HepG2 (cell line): ENCODE results near the gene CDK14. TPM values are rescaled to one million over a fixed set of nuclear protein-coding genes. Genes with fewer than 3 reads are reported as not detected.

ENCODE experiments used
- ATAC-seq: fragments of 200-7000 bp; cut with Tn5 transposase; 3 replicates; pipeline ENCODE4 v1.9.1; 2020; ENCODE audit warnings: mild to moderate bottlenecking, moderate library complexity
- BruUV-seq: library from RNA; stranded (reverse); fragments of 400-500 nt; replicated peaks from 2 replicates; lab custom pipeline; 2021; lab: Mats Ljungman, UMichigan
- CTCF ChIA-PET: fragments of 300-600 bp; formaldehyde crosslinking; extraction: SDS; loops from one replicate; lab custom pipeline; 2021; ENCODE audit warnings: low total read pairs, inconsistent platforms, low intra/inter-chr PET ratio; lab: Yijun Ruan, JAX
- POLR2A ChIA-PET: fragments of 350-600 bp; sonication (Branson Sonifier 250); formaldehyde crosslinking; loops from one replicate; lab custom pipeline; 2020; ENCODE audit warnings: antibody characterized with exemption, inconsistent platforms; lab: Yijun Ruan, JAX
- DNase-seq: peaks from one replicate; pipeline ENCODE4 v3.0.0-alpha.2; 2015; ENCODE audit warnings: low spot score
- FAIRE-seq: peaks from 3 replicates; lab custom pipeline; 2011; peaks lifted over from hg19 to GRCh38; lab: Jason Lieb, UNC
- H2AFZ ChIP-seq: one replicate; pipeline ENCODE4 v1.6.1; 2011; ENCODE audit warnings: low read length, inconsistent platforms
- H3K27ac ChIP-seq: fragments of 300-600 bp; 3 replicates; pipeline ENCODE4 v1.8.0; 2011; ENCODE audit warnings: mixed run types, mild to moderate bottlenecking, mixed read lengths, low read length, inconsistent platforms; ENCODE audit not compliant: insufficient read depth; ENCODE audit errors: extremely low read length
- H3K27me3 ChIP-seq, 2 experiments: fragments of 200-600 bp in 1 of 2; 2 replicates in 1 of 2; 3 replicates in 1 of 2; pipeline versions ENCODE4 v1.6.0 to v1.8.0; 2011; ENCODE audit warnings: low read length in 2 of 2, mild to moderate bottlenecking in 2 of 2, moderate library complexity in 2 of 2, inconsistent platforms in 1 of 2; ENCODE audit not compliant: insufficient read depth in 2 of 2, control insufficient read depth in 1 of 2
- H3K36me3 ChIP-seq, 2 experiments: fragments of 200-600 bp in 1 of 2; replicated peaks in 1 of 2; 2 replicates in 1 of 2; 3 replicates in 1 of 2; pipeline versions ENCODE4 v1.5.1 to v1.8.0; 2011; ENCODE audit warnings: low read length in 2 of 2, inconsistent platforms in 1 of 2; ENCODE audit not compliant: insufficient read depth in 2 of 2, control insufficient read depth in 1 of 2
- H3K4me1 ChIP-seq: 2 replicates; pipeline ENCODE4 v1.5.1; 2012; ENCODE audit warnings: low read length, inconsistent platforms; ENCODE audit not compliant: insufficient read depth
- H3K4me2 ChIP-seq: 2 replicates; pipeline ENCODE4 v1.6.0; 2011; ENCODE audit warnings: low read depth, low read length, inconsistent platforms
- H3K4me3 ChIP-seq, 3 experiments: fragments of 200-600 bp in 1 of 3; sonication (generic), shearing (Covaris generic) in 1 of 3; replicated peaks in 1 of 3; 2 replicates each; pipeline ENCODE4 v1.5.1; 2011 to 2016; ENCODE audit warnings: low read length in 3 of 3, inconsistent platforms in 2 of 3, low read depth in 2 of 3, mild to moderate bottlenecking in 2 of 3, control low read depth in 1 of 3, mixed read lengths in 1 of 3; ENCODE audit not compliant: insufficient read depth in 1 of 3
- H3K79me2 ChIP-seq: one replicate; pipeline ENCODE4 v1.6.1; 2011; ENCODE audit warnings: low read length, inconsistent platforms; ENCODE audit not compliant: insufficient read depth
- H3K9ac ChIP-seq: 2 replicates; pipeline ENCODE4 v1.6.0; 2011; ENCODE audit warnings: mild to moderate bottlenecking, low read depth, low read length, inconsistent platforms; ENCODE audit not compliant: insufficient read depth
- H3K9me3 ChIP-seq: 2 replicates; pipeline ENCODE4 v1.5.1; 2012; ENCODE audit warnings: mild to moderate bottlenecking, low read length
- H4K20me1 ChIP-seq: 2 replicates; pipeline ENCODE4 v1.6.0; 2011; ENCODE audit warnings: inconsistent platforms, mild to moderate bottlenecking, low read length, moderate library complexity; ENCODE audit not compliant: insufficient read depth
- IKZF4 ChIP-seq: sonication (generic); formaldehyde crosslinking; IDR thresholded peaks from 2 replicates; pipeline ENCODE4 v1.5.1; 2020; ENCODE audit warnings: borderline replicate concordance, mild to moderate bottlenecking, low read depth, missing genetic modification reagents; ENCODE audit errors: not compliant biosample characterization
- JUN ChIP-seq: sonication (generic); formaldehyde crosslinking; IDR thresholded peaks from 2 replicates; pipeline ENCODE4 v1.4.0; 2020; ENCODE audit warnings: mild to moderate bottlenecking, missing genetic modification reagents
- REXO4 ChIP-seq: sonication (generic); formaldehyde crosslinking; IDR thresholded peaks from 2 replicates; pipeline ENCODE4 v1.8.0; 2022; ENCODE audit warnings: missing genetic modification reagents, mild to moderate bottlenecking, borderline replicate concordance
- ZNF749 ChIP-seq: sonication (generic); formaldehyde crosslinking; IDR thresholded peaks from 2 replicates; pipeline ENCODE4 v1.8.0; 2022; ENCODE audit warnings: mild to moderate bottlenecking, missing genetic modification reagents, moderate library complexity, borderline replicate concordance
- WGBS: methylation state at CpG from one replicate; pipeline ENCODE4 v1.1.6; 2017; ENCODE audit warnings: low lambda C conversion rate; 5-methylcytosine and 5-hydroxymethylcytosine counted together
- in situ Hi-C: cut with HindIII; loops from 2 replicates; pipeline ENCODE4 v1.10.0; 2017; ENCODE audit warnings: low pct_unique_long_range_greater_than_20kb; ENCODE audit not compliant: extremely low pct_ligation_motif_present
- intact Hi-C: fragments of 100-400 bp; cut with micrococcal nuclease; formaldehyde crosslinking; loops from one replicate; pipeline ENCODE4 v1.10.0; 2022; ENCODE audit not compliant: unreplicated experiment
- polyA plus RNA-seq, 8 experiments: library from polyadenylated mRNA; depleted of rRNA in 3 of 8; stranded (reverse) in 7 of 8; unstranded in 1 of 8; fragments of >200 nt; fragmentation: Illumina TruSeq in 4 of 8; extraction: Trizol in 4 of 8; gene quantifications; 2 replicates each; pipeline versions ENCODE4 v1.2.1 to v1.2.3, GENCODE V29; 2011 to 2016; ENCODE audit warnings: low read depth in 4 of 8, missing spikeins in 1 of 8, mixed read lengths in 1 of 8; ENCODE audit not compliant: insufficient read depth in 1 of 8
- total RNA-seq, 5 experiments: library from RNA; depleted of rRNA; stranded (reverse); fragments of >200 nt; fragmentation: Illumina TruSeq; extraction: Trizol; gene quantifications; 2 replicates each; pipeline ENCODE4 v1.2.3, GENCODE V29; 2016; ENCODE audit warnings: low read depth in 1 of 5
- TF ChIP-seq, protein P1 (sequence below): sonication (generic); formaldehyde crosslinking; IDR thresholded peaks from 2 replicates; pipeline ENCODE4 v1.5.1; 2020; ENCODE audit warnings: mild to moderate bottlenecking, missing genetic modification reagents, moderate library complexity
- TF ChIP-seq, protein P2 (sequence below): sonication (generic); formaldehyde crosslinking; IDR thresholded peaks from 2 replicates; pipeline ENCODE4 v1.5.0; 2020; ENCODE audit warnings: mild to moderate bottlenecking, missing genetic modification reagents, borderline replicate concordance
- TF ChIP-seq, protein P3 (sequence below): sonication (generic); formaldehyde crosslinking; conservative IDR thresholded peaks from 2 replicates; pipeline ENCODE4 v1.4.0; 2020; ENCODE audit warnings: mild to moderate bottlenecking, missing genetic modification reagents, moderate library complexity

CDK14 gene
- total and polyA plus RNA-seq, 2 of the 13 experiments (the other 11 are each of a cell fraction or from before 2014, with no cell fraction given): 0.26 to 0.71 TPM

DNA sequence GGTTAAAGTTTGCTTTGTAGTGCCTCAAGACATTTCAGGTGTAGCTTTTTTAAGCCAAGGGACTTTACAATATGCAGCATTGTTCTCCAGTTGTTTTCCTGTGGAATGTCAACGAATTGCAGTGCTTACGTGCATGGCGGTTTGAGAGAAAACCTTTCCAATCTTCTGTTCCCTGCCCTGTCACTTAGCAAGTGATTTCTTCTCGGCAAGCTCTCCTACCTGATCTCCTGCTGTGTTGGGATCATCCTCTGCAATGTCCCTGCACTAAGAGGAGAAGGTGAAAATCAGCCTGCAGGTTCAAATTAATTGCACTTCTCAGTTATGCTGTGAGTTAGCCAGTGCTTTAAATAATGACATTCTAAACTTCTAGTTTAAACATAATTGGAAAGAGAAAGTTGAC lies 470.5 kb downstream of the CDK14 start (continued):
- TF ChIP-seq, protein P1, sequence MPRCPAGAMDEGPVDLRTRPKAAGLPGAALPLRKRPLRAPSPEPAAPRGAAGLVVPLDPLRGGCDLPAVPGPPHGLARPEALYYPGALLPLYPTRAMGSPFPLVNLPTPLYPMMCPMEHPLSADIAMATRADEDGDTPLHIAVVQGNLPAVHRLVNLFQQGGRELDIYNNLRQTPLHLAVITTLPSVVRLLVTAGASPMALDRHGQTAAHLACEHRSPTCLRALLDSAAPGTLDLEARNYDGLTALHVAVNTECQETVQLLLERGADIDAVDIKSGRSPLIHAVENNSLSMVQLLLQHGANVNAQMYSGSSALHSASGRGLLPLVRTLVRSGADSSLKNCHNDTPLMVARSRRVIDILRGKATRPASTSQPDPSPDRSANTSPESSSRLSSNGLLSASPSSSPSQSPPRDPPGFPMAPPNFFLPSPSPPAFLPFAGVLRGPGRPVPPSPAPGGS (CRISPR knock-in tag): no peak
- TF ChIP-seq ZNF749 (CRISPR knock-in tag): no peak
- TF ChIP-seq, all 625 proteins: peak for 0

DNA sequence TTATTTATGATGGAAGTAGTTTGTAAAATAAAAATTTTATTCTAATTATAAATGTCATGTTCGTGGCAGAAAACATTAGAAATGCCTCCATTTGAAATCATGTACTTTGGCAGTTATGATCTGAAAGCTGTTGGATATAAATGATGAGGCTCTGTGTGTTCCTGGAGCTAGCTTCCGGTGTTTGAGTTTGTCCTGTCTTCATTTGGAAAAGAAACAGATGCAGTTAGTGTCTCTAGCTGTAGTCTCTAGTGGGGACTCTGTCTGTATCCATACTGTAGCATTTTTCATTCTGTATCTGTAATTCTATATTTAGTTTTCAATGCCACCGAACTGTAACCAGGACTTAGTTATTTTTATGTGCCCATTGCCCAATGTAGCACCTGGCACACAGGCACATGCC lies 471.1 kb downstream of the CDK14 start:
- Histone ChIP-seq H3K9ac (no peak overlapping the region), H3K79me2 (no peaks in the 10 kb centered on the region), H3K27me3 (no peaks in the 10 kb centered on the region; a peak in 1 of 5 replicates), H3K4me1 (no peaks in the 10 kb centered on the region), H3K4me3 (no peak overlapping the region), H4K20me1 (no peaks in the 10 kb centered on the region), H3K9me3 (no peaks in the 10 kb centered on the region), H2AFZ (no peak overlapping the region), H3K36me3 (no peaks in the 10 kb centered on the region), H3K4me2 (no peak overlapping the region), H3K27ac (no peak overlapping the region)
- POLR2A ChIA-PET: no interaction called here
- CTCF ChIA-PET: no interaction called here
- TF ChIP-seq, protein P2, sequence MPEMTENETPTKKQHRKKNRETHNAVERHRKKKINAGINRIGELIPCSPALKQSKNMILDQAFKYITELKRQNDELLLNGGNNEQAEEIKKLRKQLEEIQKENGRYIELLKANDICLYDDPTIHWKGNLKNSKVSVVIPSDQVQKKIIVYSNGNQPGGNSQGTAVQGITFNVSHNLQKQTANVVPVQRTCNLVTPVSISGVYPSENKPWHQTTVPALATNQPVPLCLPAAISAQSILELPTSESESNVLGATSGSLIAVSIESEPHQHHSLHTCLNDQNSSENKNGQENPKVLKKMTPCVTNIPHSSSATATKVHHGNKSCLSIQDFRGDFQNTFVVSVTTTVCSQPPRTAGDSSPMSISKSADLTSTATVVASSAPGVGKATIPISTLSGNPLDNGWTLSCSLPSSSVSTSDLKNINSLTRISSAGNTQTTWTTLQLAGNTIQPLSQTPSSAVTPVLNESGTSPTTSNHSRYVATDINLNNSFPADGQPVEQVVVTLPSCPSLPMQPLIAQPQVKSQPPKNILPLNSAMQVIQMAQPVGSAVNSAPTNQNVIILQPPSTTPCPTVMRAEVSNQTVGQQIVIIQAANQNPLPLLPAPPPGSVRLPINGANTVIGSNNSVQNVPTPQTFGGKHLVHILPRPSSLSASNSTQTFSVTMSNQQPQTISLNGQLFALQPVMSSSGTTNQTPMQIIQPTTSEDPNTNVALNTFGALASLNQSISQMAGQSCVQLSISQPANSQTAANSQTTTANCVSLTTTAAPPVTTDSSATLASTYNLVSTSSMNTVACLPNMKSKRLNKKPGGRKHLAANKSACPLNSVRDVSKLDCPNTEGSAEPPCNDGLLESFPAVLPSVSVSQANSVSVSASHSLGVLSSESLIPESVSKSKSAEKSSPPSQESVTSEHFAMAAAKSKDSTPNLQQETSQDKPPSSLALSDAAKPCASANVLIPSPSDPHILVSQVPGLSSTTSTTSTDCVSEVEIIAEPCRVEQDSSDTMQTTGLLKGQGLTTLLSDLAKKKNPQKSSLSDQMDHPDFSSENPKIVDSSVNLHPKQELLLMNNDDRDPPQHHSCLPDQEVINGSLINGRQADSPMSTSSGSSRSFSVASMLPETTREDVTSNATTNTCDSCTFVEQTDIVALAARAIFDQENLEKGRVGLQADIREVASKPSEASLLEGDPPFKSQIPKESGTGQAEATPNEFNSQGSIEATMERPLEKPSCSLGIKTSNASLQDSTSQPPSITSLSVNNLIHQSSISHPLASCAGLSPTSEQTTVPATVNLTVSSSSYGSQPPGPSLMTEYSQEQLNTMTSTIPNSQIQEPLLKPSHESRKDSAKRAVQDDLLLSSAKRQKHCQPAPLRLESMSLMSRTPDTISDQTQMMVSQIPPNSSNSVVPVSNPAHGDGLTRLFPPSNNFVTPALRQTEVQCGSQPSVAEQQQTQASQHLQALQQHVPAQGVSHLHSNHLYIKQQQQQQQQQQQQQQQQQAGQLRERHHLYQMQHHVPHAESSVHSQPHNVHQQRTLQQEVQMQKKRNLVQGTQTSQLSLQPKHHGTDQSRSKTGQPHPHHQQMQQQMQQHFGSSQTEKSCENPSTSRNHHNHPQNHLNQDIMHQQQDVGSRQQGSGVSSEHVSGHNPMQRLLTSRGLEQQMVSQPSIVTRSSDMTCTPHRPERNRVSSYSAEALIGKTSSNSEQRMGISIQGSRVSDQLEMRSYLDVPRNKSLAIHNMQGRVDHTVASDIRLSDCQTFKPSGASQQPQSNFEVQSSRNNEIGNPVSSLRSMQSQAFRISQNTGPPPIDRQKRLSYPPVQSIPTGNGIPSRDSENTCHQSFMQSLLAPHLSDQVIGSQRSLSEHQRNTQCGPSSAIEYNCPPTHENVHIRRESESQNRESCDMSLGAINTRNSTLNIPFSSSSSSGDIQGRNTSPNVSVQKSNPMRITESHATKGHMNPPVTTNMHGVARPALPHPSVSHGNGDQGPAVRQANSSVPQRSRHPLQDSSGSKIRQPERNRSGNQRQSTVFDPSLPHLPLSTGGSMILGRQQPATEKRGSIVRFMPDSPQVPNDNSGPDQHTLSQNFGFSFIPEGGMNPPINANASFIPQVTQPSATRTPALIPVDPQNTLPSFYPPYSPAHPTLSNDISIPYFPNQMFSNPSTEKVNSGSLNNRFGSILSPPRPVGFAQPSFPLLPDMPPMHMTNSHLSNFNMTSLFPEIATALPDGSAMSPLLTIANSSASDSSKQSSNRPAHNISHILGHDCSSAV (CRISPR knock-in tag): no peak
- TF ChIP-seq JUN (no peak), IKZF4 (CRISPR knock-in tag) (no peak), REXO4 (CRISPR knock-in tag) (no peak), ZNF749 (CRISPR knock-in tag) (no peak)
- TF ChIP-seq, protein P3, sequence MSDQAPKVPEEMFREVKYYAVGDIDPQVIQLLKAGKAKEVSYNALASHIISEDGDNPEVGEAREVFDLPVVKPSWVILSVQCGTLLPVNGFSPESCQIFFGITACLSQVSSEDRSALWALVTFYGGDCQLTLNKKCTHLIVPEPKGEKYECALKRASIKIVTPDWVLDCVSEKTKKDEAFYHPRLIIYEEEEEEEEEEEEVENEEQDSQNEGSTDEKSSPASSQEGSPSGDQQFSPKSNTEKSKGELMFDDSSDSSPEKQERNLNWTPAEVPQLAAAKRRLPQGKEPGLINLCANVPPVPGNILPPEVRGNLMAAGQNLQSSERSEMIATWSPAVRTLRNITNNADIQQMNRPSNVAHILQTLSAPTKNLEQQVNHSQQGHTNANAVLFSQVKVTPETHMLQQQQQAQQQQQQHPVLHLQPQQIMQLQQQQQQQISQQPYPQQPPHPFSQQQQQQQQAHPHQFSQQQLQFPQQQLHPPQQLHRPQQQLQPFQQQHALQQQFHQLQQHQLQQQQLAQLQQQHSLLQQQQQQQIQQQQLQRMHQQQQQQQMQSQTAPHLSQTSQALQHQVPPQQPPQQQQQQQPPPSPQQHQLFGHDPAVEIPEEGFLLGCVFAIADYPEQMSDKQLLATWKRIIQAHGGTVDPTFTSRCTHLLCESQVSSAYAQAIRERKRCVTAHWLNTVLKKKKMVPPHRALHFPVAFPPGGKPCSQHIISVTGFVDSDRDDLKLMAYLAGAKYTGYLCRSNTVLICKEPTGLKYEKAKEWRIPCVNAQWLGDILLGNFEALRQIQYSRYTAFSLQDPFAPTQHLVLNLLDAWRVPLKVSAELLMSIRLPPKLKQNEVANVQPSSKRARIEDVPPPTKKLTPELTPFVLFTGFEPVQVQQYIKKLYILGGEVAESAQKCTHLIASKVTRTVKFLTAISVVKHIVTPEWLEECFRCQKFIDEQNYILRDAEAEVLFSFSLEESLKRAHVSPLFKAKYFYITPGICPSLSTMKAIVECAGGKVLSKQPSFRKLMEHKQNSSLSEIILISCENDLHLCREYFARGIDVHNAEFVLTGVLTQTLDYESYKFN (CRISPR knock-in tag): no peak
- FAIRE-seq: no peak
- intact Hi-C loops (no loop called here), in situ Hi-C loops (no loop called here)
- no TSS peak for BruUV-seq
- WGBS: 37% methylated on average over 3 of the region's 3 CpGs
- ATAC-seq: no peak
- DNase-seq: no peak
